Testis (tissue), 2 donors: ENCODE results near the gene RPS6KA3.

Source experiments
- CTCF ChIP-seq, 3 experiments: fragments of 450-650 bp in 2 of 3; fragments of 200-600 bp in 1 of 3; sonication (generic) in 1 of 3; IDR thresholded peaks; one replicate each; pipeline ENCODE4 v1.5.1; 2016 to 2019; ENCODE audit warnings: antibody characterized with exemption in 3 of 3, mild to moderate bottlenecking in 2 of 3, moderate library complexity in 1 of 3
- POLR2A ChIP-seq: fragments of 450-650 bp; IDR thresholded peaks from one replicate; pipeline ENCODE4 v1.6.1; 2017; ENCODE audit warnings: antibody characterized with exemption, mild to moderate bottlenecking, moderate library complexity

GRCh38 chrX:20306668-20307067 lies 40.0 kb upstream of the RPS6KA3 start:
- no peak for TF ChIP-seq POLR2A
- TF ChIP-seq CTCF (IDR thresholded peaks at IDR 0.05) = no peak
